ENCODE measurements around the gene PNPLA7. TPM values are rescaled to one million over a fixed set of nuclear protein-coding genes. Genes with fewer than 3 reads are reported as not detected.

Gene PNPLA7
- total RNA-seq, 4 donors from 2014 or later, result 0.61 to 3.4 (median 0.91) TPM

- H3K27me3 ChIP-seq, result no peaks in the 10 kb centered on the region
- intact Hi-C loops (cut with DNase I), result no loop called here
- TF ChIP-seq CTCF (IDR thresholded peaks at IDR 0.05), result no peak
- no peak for TF ChIP-seq POLR2A (IDR thresholded peaks at IDR 0.05)
- no peaks in the 10 kb centered on the region for H3K36me3 ChIP-seq
- peaks cover 0 to 3% (median 0%) of the 10 kb centered on the region in 3 donors for H3K4me1 ChIP-seq
- H3K27ac ChIP-seq, result no peak overlapping the region
- H3K9me3 ChIP-seq, result peaks cover 0 to 16% (median 11%) of the 10 kb centered on the region in 3 donors
- 74% methylated on average over 4 of the region's 11 CpGs; no CpG with 5 or more reads in 1 of the 2 donors for WGBS, 2 donors
- H3K4me3 ChIP-seq, result no peak overlapping the region
- DNase-seq, result no peak
Observed at GRCh38 chr9:137476856-137477255, 73.3 kb downstream of the PNPLA7 start.

- no peaks in the 10 kb centered on the region for H3K27me3 ChIP-seq
- 73 to 76% methylated on average over 3 of the region's 3 CpGs for WGBS, 2 donors
- DNase-seq, result no peak
- intact Hi-C loops (cut with DNase I), result no loop called here
- H3K9me3 ChIP-seq, result peaks cover 0 to 16% (median 11%) of the 10 kb centered on the region in 3 donors
- H3K27ac ChIP-seq, result no peak overlapping the region
- H3K36me3 ChIP-seq, result no peaks in the 10 kb centered on the region
- no peaks in the 10 kb centered on the region for H3K4me1 ChIP-seq
- H3K4me3 ChIP-seq, result no peak overlapping the region
- TF ChIP-seq CTCF (IDR thresholded peaks at IDR 0.05) (no peak), POLR2A (IDR thresholded peaks at IDR 0.05) (no peak)
Observed at GRCh38 chr9:137475666-137476065, 74.5 kb downstream of the PNPLA7 start.

- Histone ChIP-seq H3K4me3 (no peak overlapping the region), H3K9me3 (peaks cover 0 to 16% (median 11%) of the 10 kb centered on the region in 3 donors), H3K27me3 (no peaks in the 10 kb centered on the region), H3K4me1 (no peaks in the 10 kb centered on the region), H3K36me3 (no peaks in the 10 kb centered on the region), H3K27ac (no peak overlapping the region)
- intact Hi-C loops (cut with DNase I), result no loop called here
- 92 to 96% methylated on average over 18 of the region's 18 CpGs for WGBS, 2 donors
- DNase-seq, result no peak
- TF ChIP-seq CTCF (IDR thresholded peaks at IDR 0.05) (no peak), POLR2A (IDR thresholded peaks at IDR 0.05) (no peak)
Observed at GRCh38 chr9:137474271-137474670, 75.9 kb downstream of the PNPLA7 start.

- Histone ChIP-seq H3K9me3 (peaks cover 0 to 9% (median 9%) of the 10 kb centered on the region in 3 donors), H3K36me3 (no peaks in the 10 kb centered on the region), H3K27ac (no peak overlapping the region), H3K27me3 (no peaks in the 10 kb centered on the region), H3K4me1 (no peaks in the 10 kb centered on the region), H3K4me3 (no peak overlapping the region)
- 62 to 77% methylated on average over 7 of the region's 7 CpGs for WGBS, 2 donors
- intact Hi-C loops (cut with DNase I), result no loop called here
- no peak for TF ChIP-seq POLR2A (IDR thresholded peaks at IDR 0.05)
- no peak for TF ChIP-seq CTCF (IDR thresholded peaks at IDR 0.05)
- DNase-seq, result no peak
Observed at GRCh38 chr9:137470785-137471184, 79.4 kb downstream of the PNPLA7 start.

- no peaks in the 10 kb centered on the region for H3K36me3 ChIP-seq
- DNase-seq, result no peak
Observed at GRCh38 chr9:137467896-137468295, 82.3 kb downstream of the PNPLA7 start.

More at GRCh38 chr9:137467896-137468295, 82.3 kb downstream of the PNPLA7 start:
- Histone ChIP-seq H3K4me3 (no peak overlapping the region), H3K27me3 (no peaks in the 10 kb centered on the region), H3K9me3 (no peaks in the 10 kb centered on the region), H3K27ac (no peak overlapping the region), H3K4me1 (no peaks in the 10 kb centered on the region)
- intact Hi-C loops (cut with DNase I), result no loop called here
- 91 to 94% methylated on average over 5 to 7 of the region's 7 CpGs for WGBS, 2 donors
- no peak for TF ChIP-seq CTCF (IDR thresholded peaks at IDR 0.05)
